MCF 10A (cell line): ENCODE results near the gene ANKH. TPM values are rescaled to one million over a fixed set of nuclear protein-coding genes. Genes with fewer than 3 reads are reported as not detected.

ENCODE experiments used
- BruUV-seq: library from RNA; stranded (reverse); fragments of 400-500 nt; replicated peaks from 2 replicates; lab custom pipeline; 2021; lab: Mats Ljungman, UMichigan
- CTCF ChIA-PET: fragments of 300-600 bp; sonication (Branson Sonifier 250); formaldehyde crosslinking; extraction: SDS; loops from one replicate; lab custom pipeline; 2021; ENCODE audit warnings: antibody characterized with exemption, inconsistent platforms; lab: Yijun Ruan, JAX
- POLR2A ChIA-PET: fragments of 300-600, 350-650 bp; sonication (Branson Sonifier 250); formaldehyde crosslinking; extraction: SDS; loops from one replicate; lab custom pipeline; 2020; ENCODE audit warnings: antibody characterized with exemption, inconsistent platforms; lab: Yijun Ruan, JAX
- DNase-seq: peaks from one replicate; pipeline ENCODE4 v3.0.0-alpha.2; 2018; ENCODE audit not compliant: unreplicated experiment
- H3K27ac Mint-ChIP-seq: one replicate; pipeline ENCODE4 v1.8.0; 2022; ENCODE audit warnings: mild to moderate bottlenecking, low read depth, mixed read lengths; ENCODE audit not compliant: unreplicated experiment
- H3K27me3 Mint-ChIP-seq: one replicate; pipeline ENCODE4 v1.8.0; 2022; ENCODE audit warnings: mixed read lengths; ENCODE audit not compliant: insufficient read depth, unreplicated experiment
- H3K36me3 Mint-ChIP-seq: one replicate; pipeline ENCODE4 v1.8.0; 2022; ENCODE audit warnings: mild to moderate bottlenecking, moderate library complexity, mixed read lengths; ENCODE audit not compliant: insufficient read depth, unreplicated experiment
- H3K4me1 Mint-ChIP-seq: one replicate; pipeline ENCODE4 v1.8.0; 2022; ENCODE audit warnings: mixed read lengths; ENCODE audit not compliant: insufficient read depth, unreplicated experiment
- H3K4me3 Mint-ChIP-seq: one replicate; pipeline ENCODE4 v1.8.0; 2022; ENCODE audit warnings: mild to moderate bottlenecking, moderate library complexity, mixed read lengths; ENCODE audit not compliant: unreplicated experiment
- H3K9me3 Mint-ChIP-seq: one replicate; pipeline ENCODE4 v1.8.0; 2022; ENCODE audit warnings: mixed read lengths; ENCODE audit not compliant: unreplicated experiment
- intact Hi-C: fragments of 100-400 bp; cut with micrococcal nuclease; formaldehyde crosslinking; loops from 2 replicates; pipeline ENCODE4 v1.14.1; 2022
- total RNA-seq: library from RNA; stranded (reverse); gene quantifications from 2 replicates; pipeline ENCODE4 v1.2.3, GENCODE V29; 2022
- TF ChIP-seq, protein P1 (sequence below): fragments of 200-600 bp; IDR thresholded peaks from one replicate; pipeline ENCODE4 v1.8.0; 2022; ENCODE audit warnings: antibody characterized with exemption, mild to moderate bottlenecking; ENCODE audit not compliant: unreplicated experiment

Gene ANKH
- total RNA-seq, 1 experiment from 2014 or later: 65.7 TPM

DNA sequence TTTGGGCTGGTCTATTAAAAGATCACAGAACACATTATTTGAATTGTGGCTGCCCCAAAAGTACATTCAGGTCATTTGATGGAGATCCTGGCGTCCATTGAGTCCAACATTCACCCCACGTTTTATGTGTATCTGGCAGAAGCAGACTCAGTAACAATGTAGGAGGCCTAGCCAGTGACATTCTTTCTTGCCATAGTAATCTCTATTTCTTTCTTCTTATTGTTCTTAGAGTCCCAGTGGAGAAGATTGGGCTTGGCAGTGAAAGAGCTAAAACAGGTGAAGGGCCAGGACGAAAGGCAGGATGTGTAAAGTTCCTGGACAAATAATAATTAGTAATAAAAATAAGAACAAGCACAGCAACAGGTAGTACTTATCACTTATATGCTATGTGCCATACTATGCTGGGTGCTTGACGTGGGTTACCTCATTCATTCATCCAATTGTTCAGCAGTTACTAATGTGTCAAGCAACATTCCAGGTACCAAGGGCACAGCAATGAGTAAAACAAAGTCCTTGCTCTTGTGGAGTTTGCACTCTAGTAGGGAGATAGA, 12.6 kb upstream of the ANKH start:
- no peak overlapping the region for H3K27ac Mint-ChIP-seq
- H3K4me1 Mint-ChIP-seq: peaks cover 24% of the 10 kb centered on the region
- H3K9me3 Mint-ChIP-seq: no peaks in the 10 kb centered on the region
- no peaks in the 10 kb centered on the region for H3K36me3 Mint-ChIP-seq
- H3K4me3 Mint-ChIP-seq: no peak overlapping the region
- BruUV-seq: no TSS peak
- TF ChIP-seq, protein P1, sequence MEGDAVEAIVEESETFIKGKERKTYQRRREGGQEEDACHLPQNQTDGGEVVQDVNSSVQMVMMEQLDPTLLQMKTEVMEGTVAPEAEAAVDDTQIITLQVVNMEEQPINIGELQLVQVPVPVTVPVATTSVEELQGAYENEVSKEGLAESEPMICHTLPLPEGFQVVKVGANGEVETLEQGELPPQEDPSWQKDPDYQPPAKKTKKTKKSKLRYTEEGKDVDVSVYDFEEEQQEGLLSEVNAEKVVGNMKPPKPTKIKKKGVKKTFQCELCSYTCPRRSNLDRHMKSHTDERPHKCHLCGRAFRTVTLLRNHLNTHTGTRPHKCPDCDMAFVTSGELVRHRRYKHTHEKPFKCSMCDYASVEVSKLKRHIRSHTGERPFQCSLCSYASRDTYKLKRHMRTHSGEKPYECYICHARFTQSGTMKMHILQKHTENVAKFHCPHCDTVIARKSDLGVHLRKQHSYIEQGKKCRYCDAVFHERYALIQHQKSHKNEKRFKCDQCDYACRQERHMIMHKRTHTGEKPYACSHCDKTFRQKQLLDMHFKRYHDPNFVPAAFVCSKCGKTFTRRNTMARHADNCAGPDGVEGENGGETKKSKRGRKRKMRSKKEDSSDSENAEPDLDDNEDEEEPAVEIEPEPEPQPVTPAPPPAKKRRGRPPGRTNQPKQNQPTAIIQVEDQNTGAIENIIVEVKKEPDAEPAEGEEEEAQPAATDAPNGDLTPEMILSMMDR: no peak
- ChIA-PET CTCF (no interaction called here), POLR2A (interaction anchor here (0.8 kb wide), 1 partner anchor 11 kb away, joined by 4 read pairs; no protein-coding TSS in a partner anchor)
- no peaks in the 10 kb centered on the region for H3K27me3 Mint-ChIP-seq
- DNase-seq: no peak
- intact Hi-C loops: no loop called here

DNA sequence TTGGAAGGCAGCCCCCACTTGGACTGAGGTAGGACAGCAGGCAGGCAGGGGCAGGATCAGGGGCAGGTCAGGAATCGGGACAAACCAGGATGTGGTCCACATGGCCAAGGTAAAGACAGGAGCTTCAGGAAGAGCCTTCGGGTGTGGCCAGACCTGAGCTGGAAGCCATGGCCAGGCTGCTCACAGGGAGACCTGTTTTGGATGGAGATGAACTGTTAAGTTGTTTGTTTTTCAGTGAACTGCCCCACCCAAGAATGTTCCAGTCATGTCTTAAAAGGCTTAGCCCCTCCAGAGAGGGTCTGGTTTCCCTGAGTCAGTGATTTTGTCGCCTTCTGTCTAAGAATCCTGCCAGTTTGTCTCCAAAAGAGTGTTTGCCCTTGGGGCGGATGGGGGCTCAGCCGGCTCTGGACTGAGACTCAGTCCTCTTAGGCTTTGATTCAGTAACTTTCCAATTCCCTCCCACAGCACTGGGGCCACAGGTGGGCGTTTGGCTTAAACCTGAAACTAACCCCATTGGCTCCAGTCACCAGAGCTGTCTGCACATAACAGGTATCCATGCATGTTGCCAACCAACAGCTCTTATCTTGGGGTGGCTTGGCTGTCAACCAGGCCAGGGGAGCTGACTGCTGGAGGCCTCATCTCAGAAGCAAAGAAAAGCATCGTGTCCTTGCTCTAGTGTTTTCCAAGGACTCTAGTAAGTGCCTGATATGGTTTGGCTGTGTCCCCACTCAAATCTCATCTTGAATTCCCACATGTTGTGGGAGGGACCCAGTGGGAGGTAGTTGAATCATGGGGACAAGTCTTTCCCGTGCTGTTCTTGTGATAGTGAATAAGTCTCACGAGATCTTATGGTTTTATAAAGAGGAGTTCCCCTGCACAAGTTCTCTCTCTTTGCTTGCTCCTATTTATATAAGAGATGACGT, 11.3 kb upstream of the ANKH start:
- Mint-ChIP-seq H3K27me3 (no peaks in the 10 kb centered on the region), H3K4me3 (no peak overlapping the region), H3K4me1 (peaks cover 25% of the 10 kb centered on the region), H3K36me3 (no peaks in the 10 kb centered on the region), H3K27ac (no peak overlapping the region), H3K9me3 (no peaks in the 10 kb centered on the region)
- BruUV-seq: no TSS peak
- TF ChIP-seq, protein P1: no peak
- ChIA-PET CTCF (interaction anchor here (0.7 kb wide), 1 partner anchor 12 kb away, joined by 3 read pairs; no protein-coding TSS in a partner anchor), POLR2A (no interaction called here)
- no peak for DNase-seq
- intact Hi-C loops: no loop called here

DNA sequence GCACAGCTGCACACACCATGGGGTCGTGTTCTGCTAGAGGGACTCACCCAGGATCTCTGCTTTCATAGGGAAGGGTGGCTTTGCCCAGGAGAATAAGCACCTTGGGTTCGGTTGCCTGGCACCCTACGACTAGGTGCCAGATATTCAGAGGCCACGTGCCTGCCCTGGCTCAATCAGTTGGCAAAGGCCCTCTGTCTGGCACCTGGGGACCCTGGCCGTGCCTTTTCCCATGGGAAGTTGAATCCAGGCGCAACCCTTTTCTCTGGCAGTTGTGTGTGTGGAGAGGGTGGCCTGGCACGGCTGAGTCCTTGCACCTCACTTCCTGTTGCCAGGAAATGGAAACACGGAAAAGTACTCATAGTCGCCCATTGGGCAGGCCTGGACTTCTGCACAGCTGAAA, 10.2 kb upstream of the ANKH start:
- Mint-ChIP-seq H3K27me3 (no peaks in the 10 kb centered on the region), H3K4me3 (no peak overlapping the region), H3K27ac (no peak overlapping the region), H3K9me3 (no peaks in the 10 kb centered on the region), H3K36me3 (no peaks in the 10 kb centered on the region), H3K4me1 (peaks cover 25% of the 10 kb centered on the region)
- ChIA-PET CTCF (interaction anchor here (0.7 to 0.9 kb wide), 2 partner anchors 8 to 13 kb away, joined by 3 read pairs; no protein-coding TSS in a partner anchor), POLR2A (no interaction called here)
- no TSS peak for BruUV-seq
- intact Hi-C loops: no loop called here
- TF ChIP-seq, protein P1: no peak
- DNase-seq: no peak

DNA sequence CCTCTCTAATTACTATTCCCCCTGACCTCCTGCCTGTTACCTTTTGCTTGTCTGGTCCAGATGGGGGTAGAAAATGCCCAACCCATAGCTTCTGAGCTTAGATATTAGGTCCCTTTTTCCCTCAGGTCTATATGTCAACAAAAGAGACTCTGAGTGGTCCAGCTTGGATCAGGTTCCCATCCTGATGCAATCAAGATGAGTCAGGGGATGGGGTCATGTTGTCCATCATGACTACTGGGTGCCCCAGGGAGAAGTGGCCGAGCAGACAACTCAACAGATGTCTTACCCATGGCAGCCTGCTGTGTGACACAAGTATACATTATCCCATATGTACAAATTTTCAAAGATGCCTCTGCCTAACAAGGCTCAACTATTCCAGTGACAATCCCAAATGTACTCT, 9.1 kb upstream of the ANKH start:
- peaks cover 25% of the 10 kb centered on the region for H3K4me1 Mint-ChIP-seq
- CTCF ChIA-PET: interaction anchor here (0.8 to 2.2 kb wide), 4 partner anchors 7 to 148 kb away, joined by 3 to 9 read pairs (median 5); no protein-coding TSS in a partner anchor
- TF ChIP-seq, protein P1: no peak
- intact Hi-C loops: no loop called here
- POLR2A ChIA-PET: interaction anchor here (0.7 to 1.0 kb wide), 2 partner anchors 9 to 172 kb away, joined by 4 read pairs; partner anchors contain the start of gene ANKH
- BruUV-seq: no TSS peak
- H3K4me3 Mint-ChIP-seq: no peak overlapping the region
- no peaks in the 10 kb centered on the region for H3K36me3 Mint-ChIP-seq
- H3K9me3 Mint-ChIP-seq: no peaks in the 10 kb centered on the region
- no peaks in the 10 kb centered on the region for H3K27me3 Mint-ChIP-seq
- H3K27ac Mint-ChIP-seq: no peak overlapping the region
- DNase-seq: peak; percentile 76
